C4-2B (cell line): Measurements from ENCODE around the gene UGT1A3.

Source experiments
- H3K27ac ChIP-seq: fragments of 450-650 bp; 2 replicates; pipeline ENCODE4 v1.5.1; 2017
- CTCF ChIP-seq: fragments of 450-650 bp; conservative IDR thresholded peaks from 2 replicates; pipeline ENCODE4 v1.5.1; 2017; ENCODE audit warnings: mild to moderate bottlenecking
- ZFX ChIP-seq: fragments of 450-650 bp; IDR thresholded peaks from 2 replicates; pipeline ENCODE4 v1.6.1; 2017

Gene UGT1A3

GRCh38 chr2:233728723-233729301 lies at the start of gene UGT1A3:
Gene UGT1A3, plus strand, starts transcription at chr2:233729042. Its CDS starts 85 bp downstream, at chr2:233729127.
- no peak within 1 kb of the TSS for H3K27ac ChIP-seq
- no peak for TF ChIP-seq ZFX
- TF ChIP-seq CTCF = no peak

- TF ChIP-seq ZFX = no peak
- TF ChIP-seq CTCF = no peak
- no peak overlapping the region for H3K27ac ChIP-seq
Observed at GRCh38 chr2:233679196-233679595, 49.6 kb upstream of the UGT1A3 start.

- no peak for TF ChIP-seq CTCF
- H3K27ac ChIP-seq = no peak overlapping the region
Observed at GRCh38 chr2:233680361-233681045, 48.3 kb upstream of the UGT1A3 start.

GRCh38 chr2:233681521-233682099 lies 47.2 kb upstream of the UGT1A3 start, which contains the start of gene UGT1A7:
Gene UGT1A7, plus strand, starts transcription at chr2:233681901. Its CDS starts 37 bp downstream, at chr2:233681938.
- TF ChIP-seq ZFX = no peak
- no peak for TF ChIP-seq CTCF
- H3K27ac ChIP-seq = no peak within 1 kb of the TSS

GRCh38 chr2:233684640-233685039 lies 44.2 kb upstream of the UGT1A3 start:
- H3K27ac ChIP-seq = no peak overlapping the region
- TF ChIP-seq CTCF (no peak), ZFX (no peak)

- H3K27ac ChIP-seq = no peak overlapping the region
- TF ChIP-seq ZFX = no peak
- TF ChIP-seq CTCF = no peak
Observed at GRCh38 chr2:233686928-233687327, 41.9 kb upstream of the UGT1A3 start.

- TF ChIP-seq CTCF = no peak
- H3K27ac ChIP-seq = no peak overlapping the region
Observed at GRCh38 chr2:233688341-233688740, 40.5 kb upstream of the UGT1A3 start.
